Vagina (tissue), 2 donors: ENCODE results near the gene TEX264.

Experiments
- POLR2AphosphoS5 ChIP-seq, 2 donors: sonication (generic); formaldehyde crosslinking; IDR thresholded peaks; one replicate each; pipeline ENCODE4 v1.9.0; 2017; ENCODE audit warnings: antibody characterized with exemption in 2 of 2, mild to moderate bottlenecking in 2 of 2, low read depth in 1 of 2; ENCODE audit not compliant: insufficient read depth in 1 of 2
- TF ChIP-seq, protein P1 (sequence below), 3 experiments: fragments of 450-650 bp in 2 of 3; fragments of 200-600 bp in 1 of 3; sonication (generic) in 1 of 3; IDR thresholded peaks; one replicate each; pipeline ENCODE4 v1.5.1; 2017 to 2019; ENCODE audit warnings: antibody characterized with exemption in 3 of 3, mild to moderate bottlenecking in 2 of 3, moderate library complexity in 2 of 3

DNA sequence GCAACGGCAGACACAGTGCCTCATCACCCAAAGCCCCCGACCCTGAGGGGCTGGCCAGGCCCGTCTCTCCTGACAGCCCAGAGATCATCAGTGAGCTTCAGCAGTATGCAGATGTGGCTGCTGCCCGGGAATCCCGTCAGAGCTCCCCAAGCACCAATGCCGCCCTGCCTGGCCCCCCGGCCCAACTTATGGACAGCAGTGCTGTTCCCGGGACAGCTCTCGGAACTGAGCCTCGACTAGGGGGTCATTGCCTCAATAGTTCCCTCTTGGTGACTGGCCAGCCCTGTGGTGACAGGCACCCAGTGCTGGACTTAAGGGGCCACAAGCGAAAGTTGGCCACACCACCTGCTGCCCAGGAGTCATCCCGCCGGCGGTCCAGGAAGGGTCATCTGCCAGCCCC is 8.6 kb upstream of the TEX264 start:
- TF ChIP-seq, protein P1, sequence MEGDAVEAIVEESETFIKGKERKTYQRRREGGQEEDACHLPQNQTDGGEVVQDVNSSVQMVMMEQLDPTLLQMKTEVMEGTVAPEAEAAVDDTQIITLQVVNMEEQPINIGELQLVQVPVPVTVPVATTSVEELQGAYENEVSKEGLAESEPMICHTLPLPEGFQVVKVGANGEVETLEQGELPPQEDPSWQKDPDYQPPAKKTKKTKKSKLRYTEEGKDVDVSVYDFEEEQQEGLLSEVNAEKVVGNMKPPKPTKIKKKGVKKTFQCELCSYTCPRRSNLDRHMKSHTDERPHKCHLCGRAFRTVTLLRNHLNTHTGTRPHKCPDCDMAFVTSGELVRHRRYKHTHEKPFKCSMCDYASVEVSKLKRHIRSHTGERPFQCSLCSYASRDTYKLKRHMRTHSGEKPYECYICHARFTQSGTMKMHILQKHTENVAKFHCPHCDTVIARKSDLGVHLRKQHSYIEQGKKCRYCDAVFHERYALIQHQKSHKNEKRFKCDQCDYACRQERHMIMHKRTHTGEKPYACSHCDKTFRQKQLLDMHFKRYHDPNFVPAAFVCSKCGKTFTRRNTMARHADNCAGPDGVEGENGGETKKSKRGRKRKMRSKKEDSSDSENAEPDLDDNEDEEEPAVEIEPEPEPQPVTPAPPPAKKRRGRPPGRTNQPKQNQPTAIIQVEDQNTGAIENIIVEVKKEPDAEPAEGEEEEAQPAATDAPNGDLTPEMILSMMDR (IDR thresholded peaks at IDR 0.05): no peak
- no peak for TF ChIP-seq POLR2AphosphoS5 (IDR thresholded peaks at IDR 0.05; ENCODE audit: insufficient read depth in 1 of 2, low read depth in 1 of 2)
